Measurements from ENCODE around the gene CARF. TPM values are rescaled to one million over a fixed set of nuclear protein-coding genes. Genes with fewer than 3 reads are reported as not detected.

CARF gene
- total RNA-seq, 2 experiments from 2014 or later, result 11.9 to 13.3 TPM

- POLR2A ChIA-PET, result interaction anchor here (0.6 kb wide), 1 partner anchor 224 kb away, joined by 4 read pairs; the partner anchor contains the start of gene CYP20A1
- CTCF ChIA-PET, result interaction anchor here (1.6 kb wide), 1 partner anchor 15 kb away, joined by 3 read pairs; no protein-coding TSS in a partner anchor
- peak within 1 kb of the TSS; percentile 79 for H3K4me3 Mint-ChIP-seq
- H3K9me3 Mint-ChIP-seq, result no peaks in the 10 kb centered on the region
- peak within 1 kb of the TSS; percentile 90 for H3K27ac Mint-ChIP-seq
- H3K4me1 Mint-ChIP-seq, result peaks cover 39% of the 10 kb centered on the region
- H3K27me3 Mint-ChIP-seq, result peaks cover 15% of the 10 kb centered on the region
- H3K36me3 Mint-ChIP-seq (ENCODE audit: low read depth), result peaks cover 5% of the 10 kb centered on the region
- DNase-seq, result peak; percentile 96
Measured at GRCh38 chr2:203014456-203015199, 102.6 kb downstream of the CARF start, which contains the start of gene NBEAL1. NBEAL1 (plus strand) TSS chr2:203014875; CDS start chr2:203016385, 1,510 bp downstream.

GRCh38 chr2:203016716-203017115 lies 104.6 kb downstream of the CARF start:
- peaks cover 5% of the 10 kb centered on the region for H3K36me3 Mint-ChIP-seq (ENCODE audit: low read depth)
- peaks cover 39% of the 10 kb centered on the region for H3K4me1 Mint-ChIP-seq
- no peak overlapping the region for H3K27ac Mint-ChIP-seq
- H3K9me3 Mint-ChIP-seq, result no peaks in the 10 kb centered on the region
- CTCF ChIA-PET, result interaction anchor here (1.0 kb wide), 1 partner anchor 29 kb away, joined by 3 read pairs; no protein-coding TSS in a partner anchor
- H3K27me3 Mint-ChIP-seq, result peaks cover under 1% of the 10 kb centered on the region
- POLR2A ChIA-PET, result no interaction called here
- no peak overlapping the region for H3K4me3 Mint-ChIP-seq
- DNase-seq, result no peak

- CTCF ChIA-PET, result interaction anchor here (0.6 to 0.7 kb wide), 2 partner anchors 210 to 367 kb away, joined by 3 to 4 read pairs; no protein-coding TSS in a partner anchor
- Mint-ChIP-seq H3K36me3 (ENCODE audit: low read depth) (peaks cover 5% of the 10 kb centered on the region), H3K4me3 (no peak overlapping the region), H3K9me3 (no peaks in the 10 kb centered on the region), H3K4me1 (peaks cover 38% of the 10 kb centered on the region), H3K27ac (no peak overlapping the region), H3K27me3 (no peaks in the 10 kb centered on the region)
- POLR2A ChIA-PET, result no interaction called here
- no peak for DNase-seq
Measured at GRCh38 chr2:203018181-203018580, 106.1 kb downstream of the CARF start.

DNA sequence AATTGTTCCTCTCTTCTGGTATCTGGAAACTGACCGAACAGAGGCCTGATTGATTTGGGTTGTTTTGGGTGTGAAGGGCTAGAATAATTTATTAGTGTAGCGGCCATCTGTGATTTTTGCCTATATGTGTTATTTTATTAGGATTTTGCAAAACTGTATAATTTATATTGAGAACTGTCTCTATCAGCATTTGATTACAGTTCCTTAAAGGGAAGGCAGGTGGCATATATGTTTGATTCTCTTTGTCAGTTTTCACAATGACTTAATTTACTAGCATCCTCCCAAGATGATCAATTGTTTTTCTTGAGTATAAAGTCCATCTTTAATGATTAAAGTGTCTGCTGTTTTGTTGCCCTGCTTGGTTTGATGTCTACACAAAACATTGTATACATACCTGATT lies 107.1 kb downstream of the CARF start:
- Mint-ChIP-seq H3K27me3 (no peaks in the 10 kb centered on the region), H3K9me3 (no peaks in the 10 kb centered on the region), H3K36me3 (ENCODE audit: low read depth) (peaks cover 5% of the 10 kb centered on the region), H3K4me1 (peaks cover 31% of the 10 kb centered on the region), H3K4me3 (no peak overlapping the region), H3K27ac (no peak overlapping the region)
- ChIA-PET POLR2A (no interaction called here), CTCF (no interaction called here)
- DNase-seq, result no peak

- H3K36me3 Mint-ChIP-seq (ENCODE audit: low read depth), result peaks cover 2% of the 10 kb centered on the region
- H3K27ac Mint-ChIP-seq, result no peak overlapping the region
- H3K27me3 Mint-ChIP-seq, result no peaks in the 10 kb centered on the region
- no peaks in the 10 kb centered on the region for H3K9me3 Mint-ChIP-seq
- DNase-seq, result no peak
- CTCF ChIA-PET, result no interaction called here
- peaks cover 20% of the 10 kb centered on the region for H3K4me1 Mint-ChIP-seq
- no peak overlapping the region for H3K4me3 Mint-ChIP-seq
- POLR2A ChIA-PET, result no interaction called here
Measured at GRCh38 chr2:203021991-203022390, 109.9 kb downstream of the CARF start.

DNA sequence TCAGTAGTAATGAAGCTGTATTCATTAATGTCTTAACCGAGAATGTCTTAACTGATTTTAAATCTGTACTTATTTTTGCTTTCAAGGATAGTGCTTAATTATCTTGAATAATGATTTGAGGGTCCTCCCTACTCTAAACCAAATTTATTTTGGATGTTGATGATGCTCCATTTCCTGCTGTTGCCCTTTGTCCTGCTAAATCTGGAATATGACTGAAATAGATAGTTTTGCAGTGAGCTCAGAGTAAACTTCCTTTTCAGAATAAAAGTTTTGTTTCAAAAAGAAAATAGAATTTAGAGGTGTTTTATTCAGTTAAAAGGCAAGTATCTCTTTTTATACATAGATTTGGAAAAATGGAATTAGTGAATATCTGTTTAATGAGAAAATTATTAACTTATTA lies 110.7 kb downstream of the CARF start:
- Mint-ChIP-seq H3K36me3 (ENCODE audit: low read depth) (peaks cover 2% of the 10 kb centered on the region), H3K27ac (no peak overlapping the region), H3K9me3 (no peaks in the 10 kb centered on the region), H3K27me3 (no peaks in the 10 kb centered on the region), H3K4me3 (no peak overlapping the region), H3K4me1 (peaks cover 16% of the 10 kb centered on the region)
- DNase-seq, result no peak
- CTCF ChIA-PET, result no interaction called here
- POLR2A ChIA-PET, result no interaction called here

- no peaks in the 10 kb centered on the region for H3K27me3 Mint-ChIP-seq
- DNase-seq, result no peak
- H3K9me3 Mint-ChIP-seq, result no peaks in the 10 kb centered on the region
- ChIA-PET POLR2A (no interaction called here), CTCF (no interaction called here)
- H3K27ac Mint-ChIP-seq, result no peak overlapping the region
- H3K4me3 Mint-ChIP-seq, result no peak overlapping the region
- H3K4me1 Mint-ChIP-seq, result peaks cover 2% of the 10 kb centered on the region
- H3K36me3 Mint-ChIP-seq (ENCODE audit: low read depth), result peaks cover 2% of the 10 kb centered on the region
Measured at GRCh38 chr2:203025592-203025991, 113.5 kb downstream of the CARF start.

DNA sequence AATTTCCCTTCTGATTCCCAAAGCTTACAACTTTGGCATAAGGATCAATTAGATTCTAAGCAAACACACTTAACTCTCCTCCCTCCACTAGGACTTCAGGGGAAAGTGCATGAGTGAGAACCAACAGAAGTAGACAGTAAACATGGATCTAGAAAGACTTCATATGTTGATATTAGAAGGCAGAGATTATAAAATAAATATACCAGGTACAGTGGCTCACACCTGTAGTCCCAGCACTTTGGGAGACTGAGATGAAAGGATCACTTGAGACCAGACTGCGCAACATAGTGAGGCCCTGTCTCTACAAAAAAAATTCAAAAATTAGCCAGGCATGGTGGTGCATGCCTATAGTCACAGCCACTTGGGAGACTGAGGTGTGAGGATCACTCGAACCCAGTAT lies 118.5 kb downstream of the CARF start:
- H3K4me1 Mint-ChIP-seq, result peaks cover 11% of the 10 kb centered on the region
- ChIA-PET POLR2A (no interaction called here), CTCF (no interaction called here)
- peaks cover 6% of the 10 kb centered on the region for H3K9me3 Mint-ChIP-seq
- H3K36me3 Mint-ChIP-seq (ENCODE audit: low read depth), result peaks cover 4% of the 10 kb centered on the region
- H3K27ac Mint-ChIP-seq, result no peak overlapping the region
- H3K4me3 Mint-ChIP-seq, result no peak overlapping the region
- no peaks in the 10 kb centered on the region for H3K27me3 Mint-ChIP-seq
- DNase-seq, result no peak

DNA sequence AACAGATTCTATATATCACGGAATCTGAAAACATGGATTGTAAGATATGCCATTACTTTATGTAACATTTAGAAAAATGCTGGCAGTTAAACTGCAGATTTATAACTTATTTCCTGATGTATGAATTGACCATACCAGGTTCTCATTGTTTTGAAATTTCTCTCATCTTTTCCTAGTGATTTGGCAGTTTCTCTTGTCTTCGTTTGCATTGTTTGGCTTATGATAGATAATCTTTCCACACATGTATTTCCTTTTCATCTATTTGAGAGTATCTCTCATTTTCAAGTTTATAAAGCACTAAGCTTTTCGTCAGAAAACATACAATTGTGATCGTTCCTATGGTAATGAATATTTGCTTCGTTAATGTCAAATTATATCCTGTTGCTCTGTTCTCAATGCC lies 118.9 kb downstream of the CARF start:
- ChIA-PET CTCF (interaction anchor here (2.7 kb wide), 1 partner anchor 11 kb away, joined by 9 read pairs; no protein-coding TSS in a partner anchor), POLR2A (no interaction called here)
- peaks cover 4% of the 10 kb centered on the region for H3K36me3 Mint-ChIP-seq (ENCODE audit: low read depth)
- no peak overlapping the region for H3K4me3 Mint-ChIP-seq
- H3K27ac Mint-ChIP-seq, result no peak overlapping the region
- peaks cover 11% of the 10 kb centered on the region for H3K4me1 Mint-ChIP-seq
- H3K27me3 Mint-ChIP-seq, result no peaks in the 10 kb centered on the region
- H3K9me3 Mint-ChIP-seq, result peaks cover 6% of the 10 kb centered on the region
- no peak for DNase-seq

- H3K4me1 Mint-ChIP-seq, result peaks cover 11% of the 10 kb centered on the region
- CTCF ChIA-PET, result interaction anchor here (2.7 kb wide), 1 partner anchor 8 kb away, joined by 9 read pairs; no protein-coding TSS in a partner anchor
- no peak overlapping the region for H3K4me3 Mint-ChIP-seq
- no peak for DNase-seq
- H3K36me3 Mint-ChIP-seq (ENCODE audit: low read depth), result peaks cover 4% of the 10 kb centered on the region
- H3K27ac Mint-ChIP-seq, result no peak overlapping the region
- H3K9me3 Mint-ChIP-seq, result peaks cover 6% of the 10 kb centered on the region
- POLR2A ChIA-PET, result interaction anchor here (0.5 kb wide), 1 partner anchor 235 kb away, joined by 3 read pairs; no protein-coding TSS in a partner anchor
- H3K27me3 Mint-ChIP-seq, result no peaks in the 10 kb centered on the region
Measured at GRCh38 chr2:203033395-203033794, 121.3 kb downstream of the CARF start.

GRCh38 chr2:203035879-203036470 lies 123.9 kb downstream of the CARF start:
- Mint-ChIP-seq H3K27ac (no peak overlapping the region), H3K27me3 (no peaks in the 10 kb centered on the region), H3K4me1 (peaks cover 9% of the 10 kb centered on the region), H3K9me3 (peaks cover 6% of the 10 kb centered on the region), H3K4me3 (no peak overlapping the region), H3K36me3 (ENCODE audit: low read depth) (peaks cover 2% of the 10 kb centered on the region)
- POLR2A ChIA-PET, result no interaction called here
- CTCF ChIA-PET, result no interaction called here
- no peak for DNase-seq
